ENCODE results near the gene SLC16A12.

DNA sequence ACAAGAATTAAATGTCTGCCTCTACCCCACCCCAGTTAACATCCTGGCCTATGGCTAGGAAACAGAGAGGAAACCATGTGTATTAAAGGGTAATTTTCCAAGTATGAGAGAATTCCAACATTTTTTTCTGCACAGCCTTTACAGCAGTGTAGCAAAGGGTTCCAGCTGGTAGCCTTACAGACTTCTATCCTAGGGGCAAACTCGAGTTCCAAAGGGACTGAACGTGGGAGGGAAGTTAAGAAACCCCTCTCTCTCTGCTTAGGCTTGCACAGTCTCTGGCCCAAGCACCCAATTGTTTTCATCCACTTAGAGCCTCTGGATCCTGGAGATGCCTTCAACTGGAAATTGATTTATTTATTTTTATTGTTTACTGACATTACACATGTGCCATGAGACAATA is 60.3 kb downstream of the SLC16A12 start:
- TF ChIP-seq, protein P1, sequence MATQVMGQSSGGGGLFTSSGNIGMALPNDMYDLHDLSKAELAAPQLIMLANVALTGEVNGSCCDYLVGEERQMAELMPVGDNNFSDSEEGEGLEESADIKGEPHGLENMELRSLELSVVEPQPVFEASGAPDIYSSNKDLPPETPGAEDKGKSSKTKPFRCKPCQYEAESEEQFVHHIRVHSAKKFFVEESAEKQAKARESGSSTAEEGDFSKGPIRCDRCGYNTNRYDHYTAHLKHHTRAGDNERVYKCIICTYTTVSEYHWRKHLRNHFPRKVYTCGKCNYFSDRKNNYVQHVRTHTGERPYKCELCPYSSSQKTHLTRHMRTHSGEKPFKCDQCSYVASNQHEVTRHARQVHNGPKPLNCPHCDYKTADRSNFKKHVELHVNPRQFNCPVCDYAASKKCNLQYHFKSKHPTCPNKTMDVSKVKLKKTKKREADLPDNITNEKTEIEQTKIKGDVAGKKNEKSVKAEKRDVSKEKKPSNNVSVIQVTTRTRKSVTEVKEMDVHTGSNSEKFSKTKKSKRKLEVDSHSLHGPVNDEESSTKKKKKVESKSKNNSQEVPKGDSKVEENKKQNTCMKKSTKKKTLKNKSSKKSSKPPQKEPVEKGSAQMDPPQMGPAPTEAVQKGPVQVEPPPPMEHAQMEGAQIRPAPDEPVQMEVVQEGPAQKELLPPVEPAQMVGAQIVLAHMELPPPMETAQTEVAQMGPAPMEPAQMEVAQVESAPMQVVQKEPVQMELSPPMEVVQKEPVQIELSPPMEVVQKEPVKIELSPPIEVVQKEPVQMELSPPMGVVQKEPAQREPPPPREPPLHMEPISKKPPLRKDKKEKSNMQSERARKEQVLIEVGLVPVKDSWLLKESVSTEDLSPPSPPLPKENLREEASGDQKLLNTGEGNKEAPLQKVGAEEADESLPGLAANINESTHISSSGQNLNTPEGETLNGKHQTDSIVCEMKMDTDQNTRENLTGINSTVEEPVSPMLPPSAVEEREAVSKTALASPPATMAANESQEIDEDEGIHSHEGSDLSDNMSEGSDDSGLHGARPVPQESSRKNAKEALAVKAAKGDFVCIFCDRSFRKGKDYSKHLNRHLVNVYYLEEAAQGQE (IDR thresholded peaks at IDR 0.05; ENCODE audit: insufficient read depth in 1 of 2, low read depth in 2 of 2, low read length in 2 of 2) = no peak
- no peak for TF ChIP-seq TAF1 (IDR thresholded peaks at IDR 0.05; ENCODE audit: borderline replicate concordance, insufficient read depth, low read length)
- TF ChIP-seq POLR2AphosphoS5 (IDR thresholded peaks at IDR 0.05; ENCODE audit: low read depth, low read length) = no peak
- TF ChIP-seq SIN3A (IDR thresholded peaks at IDR 0.05; ENCODE audit: borderline replicate concordance, insufficient read depth, low read length) = no peak
- no peak for TF ChIP-seq FOXP2 (optimal IDR thresholded peaks at IDR 0.05; ENCODE audit: borderline replicate concordance, extremely low read depth, extremely low read length, insufficient read depth)

Data from PFSK-1 (cell line).